ENCODE results near the gene GP2.

The GP2 gene

GRCh38 chr16:20355114-20355782 is 27.9 kb upstream of the GP2 start:
- Mint-ChIP-seq H3K27ac (no peak overlapping the region), H3K4me3 (no peak overlapping the region), H3K36me3 (ENCODE audit: low read depth) (no peaks in the 10 kb centered on the region), H3K9me3 (peaks cover 2% of the 10 kb centered on the region), H3K4me1 (no peaks in the 10 kb centered on the region), H3K27me3 (ENCODE audit: low read depth) (peaks cover 5% of the 10 kb centered on the region)
- no peak for TF ChIP-seq CTCF (IDR thresholded peaks at IDR 0.05; ENCODE audit: unreplicated experiment in 3 of 3)

GRCh38 chr16:20353379-20353778 is 26.1 kb upstream of the GP2 start:
- Mint-ChIP-seq H3K36me3 (ENCODE audit: low read depth) (no peaks in the 10 kb centered on the region), H3K27ac (no peak overlapping the region), H3K4me3 (no peak overlapping the region), H3K4me1 (no peaks in the 10 kb centered on the region), H3K27me3 (ENCODE audit: low read depth) (peaks cover 5% of the 10 kb centered on the region), H3K9me3 (peaks cover 2% of the 10 kb centered on the region)
- TF ChIP-seq CTCF (IDR thresholded peaks at IDR 0.05; ENCODE audit: unreplicated experiment in 3 of 3) = no peak

GRCh38 chr16:20352615-20353014 is 25.3 kb upstream of the GP2 start, which contains the start of gene UMOD:
UMOD (minus strand) TSS chr16:20352715; CDS start chr16:20350737, 1,978 bp downstream.
- no peak for TF ChIP-seq CTCF (IDR thresholded peaks at IDR 0.05; ENCODE audit: unreplicated experiment in 3 of 3)
- H3K27ac Mint-ChIP-seq = no peak within 1 kb of the TSS

DNA sequence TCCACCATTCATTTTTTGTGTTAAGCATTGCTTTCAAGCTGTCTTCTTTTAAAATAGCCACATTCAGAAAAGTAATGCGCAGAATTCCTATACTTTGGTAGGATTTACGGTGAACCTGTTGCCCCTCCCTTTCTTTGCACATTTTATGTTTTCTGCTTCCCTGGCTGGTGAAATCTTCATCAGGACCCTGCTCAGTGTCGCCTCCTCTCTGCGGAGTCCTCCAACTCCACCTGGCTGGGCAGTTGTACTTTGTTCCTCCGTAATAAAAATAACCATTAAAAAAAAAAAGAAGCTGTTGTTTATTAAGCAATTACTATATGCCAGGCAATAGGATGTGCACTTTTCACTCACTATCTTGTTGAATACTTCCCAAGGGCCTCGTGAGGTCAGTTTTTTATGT is 22.3 kb upstream of the GP2 start:
- peaks cover 5% of the 10 kb centered on the region for H3K27me3 Mint-ChIP-seq (ENCODE audit: low read depth)
- TF ChIP-seq CTCF (IDR thresholded peaks at IDR 0.05; ENCODE audit: unreplicated experiment in 3 of 3) = no peak

More at GRCh38 chr16:20352615-20353014, 25.3 kb upstream of the GP2 start, which contains the start of gene UMOD:
- Mint-ChIP-seq H3K4me3 (no peak within 1 kb of the TSS), H3K27me3 (ENCODE audit: low read depth) (peaks cover 5% of the 10 kb centered on the region), H3K9me3 (peaks cover 2% of the 10 kb centered on the region), H3K4me1 (no peaks in the 10 kb centered on the region), H3K36me3 (ENCODE audit: low read depth) (no peaks in the 10 kb centered on the region)

DNA sequence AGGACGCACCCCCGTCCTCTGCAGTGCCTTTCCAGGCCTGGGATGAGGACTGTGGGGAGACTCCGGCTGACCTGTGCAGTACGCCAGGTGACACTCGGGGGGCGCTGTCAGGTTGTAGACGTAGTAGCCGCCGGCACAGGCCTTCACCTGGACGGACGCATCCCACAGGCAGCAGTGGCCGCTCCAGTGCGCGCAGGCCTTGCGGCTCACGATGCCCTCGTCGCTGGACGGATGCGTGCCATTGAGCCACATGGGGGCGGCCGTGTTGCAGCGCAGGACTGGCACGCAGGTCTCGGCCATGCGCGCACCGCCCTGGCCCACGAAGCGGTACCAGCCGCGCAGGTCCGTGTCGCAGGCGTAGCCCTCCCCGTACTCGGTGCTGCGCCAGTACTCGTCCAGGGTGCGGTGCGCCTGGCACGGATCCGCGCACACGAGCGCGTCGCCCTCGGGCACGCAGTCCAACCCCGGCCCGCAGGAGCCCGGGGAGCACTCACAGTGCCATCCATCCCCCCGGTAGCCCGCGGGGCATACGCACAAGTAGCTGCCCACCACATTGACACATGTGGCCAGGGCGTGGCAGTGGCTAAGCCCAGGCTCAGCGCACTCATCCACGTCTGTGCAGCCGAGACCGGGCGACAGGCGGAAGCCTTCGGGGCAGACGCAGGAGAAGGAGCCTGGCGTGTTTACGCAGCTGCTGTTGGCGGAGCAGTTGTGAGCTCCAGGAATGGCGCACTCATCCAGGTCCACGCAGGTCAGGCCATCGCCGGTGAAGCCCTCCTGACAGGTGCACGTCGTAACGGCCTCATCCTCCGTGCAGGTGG is 21.3 kb upstream of the GP2 start:
- Mint-ChIP-seq H3K27ac (no peak overlapping the region), H3K9me3 (no peaks in the 10 kb centered on the region), H3K27me3 (ENCODE audit: low read depth) (peaks cover 6% of the 10 kb centered on the region), H3K4me1 (no peaks in the 10 kb centered on the region), H3K4me3 (no peak overlapping the region), H3K36me3 (ENCODE audit: low read depth) (no peaks in the 10 kb centered on the region)
- no peak for TF ChIP-seq CTCF (IDR thresholded peaks at IDR 0.05; ENCODE audit: unreplicated experiment in 3 of 3)

More for the DNA sequence above, 22.3 kb upstream of the GP2 start:
- no peaks in the 10 kb centered on the region for H3K36me3 Mint-ChIP-seq (ENCODE audit: low read depth)
- H3K4me1 Mint-ChIP-seq = no peaks in the 10 kb centered on the region
- no peak overlapping the region for H3K27ac Mint-ChIP-seq
- H3K4me3 Mint-ChIP-seq = no peak overlapping the region
- no peaks in the 10 kb centered on the region for H3K9me3 Mint-ChIP-seq

Data from nephron (organoid).